Pulmonary artery endothelial cell (primary cell): ENCODE data around the gene THY1. TPM values are rescaled to one million over a fixed set of nuclear protein-coding genes. Genes with fewer than 3 reads are reported as not detected.
"Not testable (repeated sequence)": the region's sequence is repeated elsewhere in the genome, so short reads cannot be mapped to it uniquely, and the experiment has no call there.

Experiments used
- DNase-seq: peaks from one replicate; pipeline ENCODE4 v3.0.0-alpha.2; 2011; ENCODE audit warnings: low read depth, low spot score
- total RNA-seq: library from RNA; depleted of rRNA; stranded (reverse); fragments of >200 nt; gene quantifications from 2 replicates; pipeline ENCODE4 v1.2.3, GENCODE V29; 2014

Gene THY1
- total RNA-seq, 1 donor from 2014 or later, result not detected

DNA sequence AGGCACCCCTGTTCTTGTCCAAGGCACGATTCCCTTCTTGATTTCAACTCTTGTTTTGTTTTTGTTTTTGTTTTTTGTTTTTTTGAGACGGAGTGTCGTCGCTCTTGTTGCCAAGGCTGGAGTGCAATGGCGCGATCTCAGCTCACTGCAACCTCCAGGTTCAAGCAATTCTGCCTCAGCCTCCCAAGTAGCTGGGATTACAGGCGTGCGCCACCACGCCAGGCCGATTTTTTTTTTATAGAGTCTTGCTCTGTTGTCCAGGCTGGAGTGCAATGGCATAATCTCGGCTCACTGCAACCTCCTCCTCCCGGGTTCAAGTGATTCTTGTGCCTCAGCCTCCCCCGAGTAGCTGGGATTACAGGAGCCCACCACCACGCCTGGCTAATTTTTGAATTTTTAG, 40.5 kb downstream of the THY1 start:
- not testable (repeated sequence) for DNase-seq

DNA sequence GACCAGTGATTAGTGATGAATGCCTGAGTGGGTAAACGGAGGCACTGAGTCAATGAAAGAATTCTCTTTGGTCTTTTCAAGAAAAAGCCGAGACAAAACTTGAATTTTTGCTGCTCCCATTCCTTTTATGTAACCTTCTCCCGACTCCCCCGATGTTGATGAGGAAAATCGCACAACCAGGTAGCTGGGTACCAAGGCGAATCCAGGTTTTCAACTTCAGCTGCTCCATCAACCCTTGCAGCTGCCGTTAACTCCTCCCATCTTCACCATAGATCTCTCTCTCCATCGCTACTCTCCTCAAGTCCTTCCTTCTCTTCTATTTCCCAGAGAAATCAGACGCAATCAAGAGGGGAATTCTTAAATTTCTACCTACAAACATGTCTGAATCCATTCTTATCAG, 40.9 kb downstream of the THY1 start:
- no peak for DNase-seq

DNA sequence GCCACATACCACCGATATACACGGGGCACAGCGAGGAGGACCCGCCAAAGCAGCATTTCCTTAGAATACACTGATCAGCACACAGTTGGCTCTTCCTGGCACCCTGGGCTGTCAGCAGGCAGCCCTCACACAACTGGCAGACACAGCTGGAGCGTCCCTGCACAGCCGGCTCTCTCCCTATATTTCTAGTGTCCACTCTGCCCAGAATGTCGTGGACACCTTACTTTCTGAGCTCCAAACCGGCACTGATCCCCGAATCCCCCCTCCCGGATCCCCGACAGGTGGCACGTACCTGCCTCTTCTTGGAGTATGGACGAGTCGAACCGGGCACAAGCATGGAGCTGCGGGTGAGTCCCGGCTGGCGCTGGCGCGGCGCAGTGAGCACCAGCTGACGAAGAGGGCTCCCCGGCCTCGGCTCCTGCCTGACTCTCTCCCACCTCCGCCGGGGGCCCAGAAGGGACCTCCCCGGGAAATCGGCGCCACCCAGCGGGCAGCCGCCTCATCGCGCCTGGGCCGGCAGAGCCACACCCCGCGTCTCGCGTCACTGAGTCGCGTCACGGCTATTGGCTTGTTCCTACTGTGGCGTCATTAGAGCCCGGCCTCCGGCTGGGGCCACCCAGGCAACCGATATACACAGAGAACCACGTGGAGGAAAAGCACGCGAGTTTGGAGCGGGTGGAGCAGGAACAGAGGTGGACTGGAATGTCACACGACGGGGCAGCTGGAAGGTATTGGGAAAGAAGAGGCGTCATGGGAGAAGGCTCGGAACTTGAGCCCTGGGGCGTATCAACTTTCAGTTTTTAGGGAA, 41.6 kb downstream of the THY1 start, which contains the start of gene USP2:
Gene USP2 (minus strand): TSS at position 510 of the 808 bp plus-strand sequence. CDS start 8,210 bp downstream, outside the sequence.
- peak; percentile 83 for DNase-seq

DNA sequence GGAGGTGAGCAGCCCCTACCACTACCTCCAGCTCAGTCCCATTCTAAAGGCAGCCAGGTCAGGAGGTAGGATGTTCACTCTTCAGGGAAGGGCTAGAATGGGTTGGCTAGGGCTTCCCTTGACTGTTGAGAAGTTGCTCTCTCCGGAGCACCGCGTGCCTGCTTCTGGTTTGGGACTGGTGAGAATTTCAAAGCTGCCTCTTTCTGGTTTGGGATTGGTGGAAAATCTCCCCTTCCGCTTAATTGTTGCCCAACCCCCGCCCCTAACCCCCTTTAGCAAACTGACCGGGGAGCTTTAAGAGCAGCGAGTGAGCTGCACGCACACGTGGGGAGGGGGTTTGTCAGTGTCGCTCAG, 42.2 kb downstream of the THY1 start:
- DNase-seq, result no peak

DNA sequence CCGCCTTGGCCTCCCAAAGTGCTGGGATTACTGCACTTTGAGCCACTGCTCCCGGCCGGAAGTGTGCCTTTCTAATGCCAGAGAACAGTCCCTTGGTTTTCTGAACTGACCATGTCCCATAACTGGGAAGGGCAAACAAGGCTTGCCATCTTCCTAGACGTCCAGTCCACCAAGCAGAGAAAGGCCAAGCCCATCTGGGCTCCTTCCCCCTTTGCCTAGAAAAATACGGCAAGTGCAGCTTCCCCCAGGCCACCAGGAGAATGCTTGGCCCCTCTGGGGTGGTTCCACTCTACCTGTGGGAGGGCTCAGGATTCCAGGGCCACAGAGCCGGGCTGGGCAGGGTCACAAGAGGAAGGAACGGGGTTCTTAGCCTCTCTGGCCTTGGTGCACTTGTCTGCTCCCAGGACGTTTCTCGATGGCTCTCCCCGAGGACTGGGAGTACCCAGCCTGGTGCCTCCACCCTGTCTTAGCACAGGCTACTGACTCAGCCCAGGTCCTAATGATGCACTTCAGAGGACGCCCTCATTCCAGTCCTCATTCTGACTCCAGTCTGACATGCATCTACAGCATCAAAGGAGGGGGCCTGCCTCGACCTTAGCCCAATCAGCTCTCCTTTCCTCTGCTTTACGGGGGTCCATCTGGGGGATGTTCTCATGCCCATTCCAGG, 42.7 kb downstream of the THY1 start:
- no peak for DNase-seq

DNA sequence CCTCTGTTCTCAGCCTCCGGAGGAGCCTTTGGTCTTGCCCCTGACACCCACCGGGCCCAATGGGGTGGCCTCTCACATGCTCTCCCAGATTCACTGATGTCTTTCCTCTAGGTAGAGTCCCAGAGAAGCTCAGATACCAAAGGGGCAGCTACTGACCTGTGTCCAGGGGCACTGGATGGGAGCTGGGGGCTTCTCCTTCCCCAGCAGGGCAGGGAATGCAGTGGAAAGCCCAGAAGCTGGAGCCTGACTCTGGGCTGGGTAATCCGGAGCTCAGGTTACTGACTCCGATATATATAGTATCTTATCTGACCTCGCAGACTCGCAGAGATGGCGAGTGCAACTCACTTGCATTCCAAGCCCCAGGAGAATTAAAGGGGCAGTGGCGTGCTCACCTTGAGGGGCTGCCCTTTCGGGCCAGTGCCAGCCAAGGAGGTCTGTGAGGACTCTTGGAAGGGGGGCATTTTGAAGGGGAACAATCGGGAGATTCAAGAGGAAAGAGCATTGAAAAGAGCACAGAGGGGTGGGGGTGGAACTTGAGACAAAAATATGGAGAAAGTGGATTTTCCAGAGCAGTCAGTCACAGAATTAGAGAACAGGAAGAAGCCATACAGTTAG, 44.0 kb downstream of the THY1 start:
- no peak for DNase-seq

DNA sequence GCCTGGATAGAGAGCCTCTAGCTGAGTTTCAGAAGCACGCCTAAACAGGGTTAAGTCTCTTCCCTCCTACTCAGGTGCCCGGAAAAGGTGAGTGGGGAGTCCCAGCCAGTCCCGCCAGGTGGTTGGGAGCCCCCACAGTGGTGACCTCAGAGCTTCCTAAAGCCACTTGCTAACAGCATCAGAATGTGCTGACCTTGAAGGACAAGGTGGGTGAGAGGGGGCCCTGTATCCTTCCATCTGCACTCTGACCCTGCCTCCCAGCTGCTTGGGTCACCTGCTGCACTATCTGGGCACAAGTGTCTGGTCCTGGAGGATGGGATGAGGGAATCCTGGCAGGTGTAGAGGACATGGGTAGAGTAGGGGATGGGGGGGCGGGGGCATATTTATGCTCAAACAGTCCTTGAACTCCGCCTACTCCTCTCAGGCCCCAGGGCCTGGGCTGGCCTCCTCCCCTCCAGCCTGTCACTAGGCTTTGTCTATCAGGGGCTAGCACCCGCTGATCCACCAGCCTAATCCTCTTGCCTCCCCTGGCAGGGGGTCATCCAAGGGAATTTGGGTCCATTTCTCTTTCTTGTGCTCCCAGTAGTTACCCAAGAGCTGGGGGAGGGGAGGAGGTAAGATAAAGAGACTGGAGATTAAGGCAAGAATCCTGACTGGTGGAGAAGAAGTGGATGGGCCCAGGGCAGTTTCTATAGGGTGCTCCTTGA, 44.9 kb downstream of the THY1 start:
- DNase-seq, result no peak

DNA sequence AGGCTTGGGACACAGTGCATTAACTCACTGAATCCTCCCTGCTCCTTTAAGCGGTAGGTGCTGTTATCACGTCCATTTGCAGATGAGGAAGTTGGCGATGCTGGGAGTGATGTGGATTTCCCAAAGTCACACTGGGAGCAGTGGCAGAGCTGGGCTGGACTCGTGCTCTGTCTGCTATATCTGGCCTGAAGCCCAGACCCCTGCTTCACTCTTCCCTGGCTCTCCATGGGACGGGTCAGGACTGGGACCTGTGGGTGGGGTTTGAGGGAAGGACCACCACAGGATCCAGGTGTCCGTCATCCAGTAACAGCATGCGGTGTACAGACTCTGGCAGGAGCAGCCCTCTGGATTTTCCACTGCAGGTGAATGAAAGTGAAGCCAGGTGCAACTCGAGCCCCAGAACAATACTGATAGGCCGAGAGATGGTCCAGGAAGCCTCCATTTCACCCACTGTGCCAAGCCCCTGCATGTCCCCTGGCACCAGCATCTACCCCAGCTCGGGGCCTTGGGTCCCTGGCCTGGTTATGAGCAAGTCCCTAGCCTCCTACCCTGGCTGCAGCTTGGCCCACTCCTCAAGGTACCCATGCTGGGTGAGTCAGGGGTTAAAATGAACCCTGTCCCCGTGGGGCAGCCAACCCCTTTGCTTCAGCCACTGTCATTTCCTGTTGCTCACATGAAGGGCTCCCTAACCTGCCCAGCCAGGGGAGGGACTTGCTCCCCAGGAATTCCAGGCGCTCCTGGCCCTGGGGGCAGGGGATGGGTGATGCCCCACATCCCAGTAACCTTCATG, 45.7 kb downstream of the THY1 start:
- DNase-seq, result no peak

DNA sequence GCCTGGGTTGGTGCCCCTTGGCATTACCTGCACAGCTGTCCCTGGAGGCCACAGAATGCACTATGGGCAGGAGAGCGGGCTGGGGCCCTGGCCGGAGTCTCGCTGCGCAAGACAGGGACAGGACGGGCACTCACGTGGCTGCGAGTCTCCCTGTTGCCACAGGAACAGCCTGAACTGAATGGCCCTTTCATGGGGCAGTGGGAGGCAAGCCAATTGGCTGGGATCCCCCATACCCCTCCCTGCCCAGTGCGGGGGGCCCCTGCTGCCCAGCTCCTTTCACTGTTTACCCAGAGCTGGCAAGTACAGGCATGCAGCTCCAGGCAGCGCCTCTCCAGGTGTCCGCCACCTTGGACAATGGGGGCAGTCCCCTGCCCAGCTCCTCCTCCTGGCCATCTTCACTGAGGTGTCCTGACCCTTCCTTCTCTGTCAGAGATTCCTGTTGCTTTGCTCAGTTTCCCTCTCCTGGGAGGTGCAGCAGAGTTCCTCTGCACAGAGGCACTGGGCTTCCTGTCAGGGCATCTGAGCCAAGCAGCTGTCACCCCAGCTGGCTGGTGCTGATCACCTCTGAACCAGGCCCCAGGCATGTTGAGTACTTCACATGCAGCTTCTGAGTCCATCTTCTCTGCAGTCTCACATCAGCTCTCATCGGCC, 46.6 kb downstream of the THY1 start:
- no peak for DNase-seq

DNA sequence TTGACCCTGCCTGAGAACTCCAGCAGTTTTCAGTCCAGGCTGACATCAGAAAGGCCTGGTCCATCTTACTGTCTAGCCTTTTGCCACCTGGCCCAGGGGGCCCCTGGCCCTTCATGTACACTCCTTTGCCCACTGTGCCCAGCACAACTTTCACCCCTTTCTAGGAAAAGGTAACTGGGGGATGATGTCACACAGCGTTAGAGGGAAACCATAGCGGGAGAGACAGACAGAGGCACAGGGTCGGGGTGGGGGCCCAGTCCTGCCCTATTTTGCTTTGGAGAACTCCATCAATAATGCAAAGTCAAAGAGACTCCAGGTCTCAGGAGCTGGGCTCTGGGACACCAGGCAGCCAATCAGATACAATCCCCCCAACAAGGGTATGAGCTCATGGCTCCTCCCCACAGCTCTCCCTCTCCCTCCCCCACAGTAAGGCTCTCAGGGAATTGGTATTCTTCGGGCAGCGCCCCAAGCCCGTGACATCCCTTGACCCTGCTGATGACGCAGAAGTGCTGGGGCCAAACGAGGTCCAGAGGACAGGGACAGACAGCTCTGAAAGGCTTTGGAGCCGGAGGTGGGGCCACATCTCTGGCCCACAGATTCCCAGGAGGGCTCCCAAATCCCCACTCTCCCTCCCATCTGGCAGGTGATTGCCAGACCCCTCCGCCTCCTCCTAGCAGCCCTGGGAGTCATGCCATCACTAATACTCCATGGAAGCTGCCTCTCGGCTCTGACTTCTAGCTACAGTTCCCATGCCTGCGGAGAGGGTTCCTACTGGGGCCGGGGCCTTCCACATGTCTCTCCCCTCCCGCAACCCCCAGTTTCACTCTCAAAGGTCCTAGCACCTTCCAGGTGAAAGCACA, 47.4 kb downstream of the THY1 start:
- DNase-seq, result no peak

DNA sequence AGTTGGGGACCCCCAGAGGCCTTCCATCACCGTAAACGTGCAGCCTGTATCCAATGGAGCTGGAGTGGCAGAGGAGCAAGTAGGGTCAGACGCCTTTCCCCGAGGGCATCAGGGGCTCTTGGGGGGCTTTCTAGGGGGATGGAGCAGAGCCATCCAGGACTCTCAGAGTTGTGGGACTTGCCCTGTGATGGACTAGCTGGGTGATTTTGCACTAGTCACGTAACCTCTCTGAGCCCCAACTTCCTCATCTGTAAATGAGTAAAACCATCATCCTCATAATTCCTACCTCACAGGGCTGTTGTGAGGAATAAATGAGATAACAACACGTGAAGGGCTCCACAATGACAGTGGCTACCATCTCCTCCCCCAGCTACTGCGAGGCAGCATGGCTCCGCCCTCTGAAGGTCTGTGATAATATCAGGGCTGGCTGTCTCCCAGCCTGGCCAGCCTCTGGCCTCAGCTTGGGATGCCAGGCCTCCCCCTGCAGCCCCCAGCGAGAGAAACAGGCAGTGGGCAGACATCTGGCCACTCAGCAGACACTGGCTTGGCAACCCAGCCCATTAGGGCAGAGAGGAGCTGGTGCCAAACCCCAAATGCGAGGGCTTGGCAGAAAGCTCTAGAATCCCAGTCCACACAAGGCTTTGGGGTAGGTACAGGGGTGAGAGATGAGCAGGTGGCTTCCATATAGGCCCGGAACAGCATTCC, 48.2 kb downstream of the THY1 start:
- no peak for DNase-seq

DNA sequence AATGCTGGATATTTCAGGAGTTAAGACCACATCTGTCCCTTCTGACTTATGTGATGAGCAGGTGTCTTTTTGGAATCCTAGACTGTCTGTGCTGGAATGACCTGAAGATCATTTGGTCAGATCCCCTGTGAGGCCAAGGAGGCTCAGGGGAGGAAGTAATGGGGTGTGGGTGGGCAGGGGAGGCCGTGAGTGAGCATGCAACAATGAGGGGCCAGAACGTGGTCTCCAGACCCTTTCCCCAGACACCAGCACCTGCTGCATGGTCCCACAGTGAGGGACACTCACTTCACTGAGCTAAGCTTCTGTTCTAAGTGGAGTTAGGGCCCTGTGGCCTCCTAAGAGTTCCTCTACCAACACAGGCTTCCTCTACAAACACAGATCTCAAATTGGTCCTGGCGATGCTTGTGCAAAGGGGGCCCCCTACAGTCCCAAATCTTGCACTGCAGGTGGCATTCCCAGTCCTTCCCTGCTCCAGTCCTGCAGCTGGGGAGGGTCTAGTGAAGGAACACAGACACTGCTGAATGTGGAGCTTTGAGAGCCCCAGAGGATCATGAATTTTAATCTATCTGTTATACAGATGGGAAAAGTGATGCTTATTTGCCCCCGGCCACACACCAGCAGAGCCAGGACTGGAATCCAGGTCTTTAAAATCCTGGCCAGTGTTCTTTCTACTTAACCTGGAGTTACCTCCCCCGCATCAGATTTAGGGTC, 48.9 kb downstream of the THY1 start:
- peak; percentile 43 for DNase-seq

DNA sequence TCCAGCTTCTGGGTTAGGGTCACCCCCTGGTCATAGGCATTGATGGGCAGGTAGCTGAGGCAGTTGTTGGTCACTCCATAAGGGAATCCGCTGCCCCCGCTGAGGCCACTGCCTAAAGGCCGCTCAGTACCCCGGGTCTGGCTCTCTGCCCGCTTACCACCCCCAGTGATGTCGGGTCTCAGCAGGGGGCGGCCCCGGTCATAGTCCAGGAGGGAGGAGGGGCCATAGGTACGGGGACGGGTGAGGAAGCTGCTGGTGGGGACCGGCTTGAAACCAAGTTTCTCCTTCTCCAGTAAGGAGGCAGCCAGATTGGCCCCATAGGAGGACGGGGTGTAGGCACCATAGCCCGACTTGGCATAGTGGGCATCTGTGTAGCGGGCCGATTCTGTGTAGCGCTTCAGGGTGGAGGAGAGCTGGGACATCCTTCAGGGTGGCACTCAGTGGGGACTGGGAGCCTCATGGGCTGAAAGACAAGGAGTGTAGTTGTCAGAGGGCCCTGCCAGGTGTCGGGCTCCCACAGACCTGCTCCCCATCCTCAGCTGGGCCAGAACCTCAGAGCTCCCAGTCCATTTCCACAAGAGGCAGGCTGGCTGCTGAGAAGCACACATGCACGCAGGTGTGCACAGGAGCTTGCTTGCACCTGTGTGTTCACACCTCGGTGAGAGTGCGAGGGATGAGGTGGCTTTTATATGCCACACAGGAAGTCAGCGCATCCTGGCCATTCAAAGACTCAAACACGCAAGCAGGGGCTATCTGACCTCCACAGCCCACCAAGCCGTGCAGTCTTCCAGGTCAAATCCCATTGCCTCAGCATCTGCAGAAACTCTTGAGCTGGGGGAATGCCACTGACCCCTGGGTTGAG, 49.7 kb downstream of the THY1 start:
- no peak for DNase-seq

DNA sequence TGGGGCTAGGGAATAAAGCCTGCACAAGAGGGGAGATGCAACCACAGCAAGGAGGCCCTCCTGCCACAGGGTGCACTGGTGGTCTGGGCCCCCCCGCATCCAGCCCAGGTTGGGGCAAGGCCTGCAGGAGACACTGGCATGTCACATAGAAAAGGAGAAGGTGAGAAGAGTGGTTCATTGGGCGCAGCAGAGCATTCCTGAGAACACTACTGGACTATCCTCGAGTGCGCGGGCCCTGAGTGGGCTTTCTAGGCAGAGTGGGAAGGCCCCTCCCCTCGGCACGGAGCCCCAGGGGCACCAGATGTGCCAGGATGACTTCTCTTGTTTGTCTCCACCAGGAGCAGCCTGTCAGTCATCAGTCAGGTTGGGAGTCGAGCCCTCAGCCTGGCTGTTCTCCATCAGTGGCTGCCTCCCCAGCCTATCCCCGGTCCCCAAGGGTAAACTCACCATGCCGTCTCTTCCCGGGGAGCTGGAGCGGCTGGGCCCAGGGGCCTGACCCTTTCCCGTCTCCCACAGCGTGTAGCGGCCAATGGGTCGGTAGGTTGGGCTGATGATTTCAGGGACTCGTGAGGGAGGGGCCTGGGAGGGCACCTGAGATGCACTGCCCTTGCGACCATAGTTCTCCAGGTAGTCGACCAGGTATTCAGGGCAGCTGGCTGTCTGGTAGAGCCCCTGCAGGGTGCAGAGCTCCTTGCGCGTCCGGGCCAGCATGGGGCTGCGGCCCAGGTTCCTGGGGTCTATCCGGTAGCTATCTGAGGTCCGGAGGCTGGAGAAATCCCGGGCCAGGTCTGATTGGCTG, 50.5 kb downstream of the THY1 start:
- DNase-seq, result no peak

DNA sequence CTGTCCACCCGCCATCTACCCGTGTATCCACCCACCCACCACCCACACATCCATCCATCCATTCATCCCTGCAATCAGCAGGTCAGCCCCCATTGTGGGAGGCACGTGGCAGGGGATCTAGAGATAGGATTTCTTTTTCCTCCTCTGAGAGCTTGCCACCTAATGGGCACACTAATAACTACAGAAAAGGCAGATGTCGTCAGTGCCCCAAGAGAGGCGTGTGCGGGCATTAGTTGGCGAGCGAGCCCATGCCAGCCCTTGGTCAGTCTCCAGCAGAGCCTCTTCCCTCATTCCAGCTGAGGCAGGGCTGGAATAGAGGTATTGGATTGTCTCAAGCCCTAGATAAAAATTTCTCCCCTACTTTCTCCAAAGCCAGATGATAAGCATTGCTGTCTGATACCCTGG, 51.2 kb downstream of the THY1 start:
- DNase-seq, result no peak

DNA sequence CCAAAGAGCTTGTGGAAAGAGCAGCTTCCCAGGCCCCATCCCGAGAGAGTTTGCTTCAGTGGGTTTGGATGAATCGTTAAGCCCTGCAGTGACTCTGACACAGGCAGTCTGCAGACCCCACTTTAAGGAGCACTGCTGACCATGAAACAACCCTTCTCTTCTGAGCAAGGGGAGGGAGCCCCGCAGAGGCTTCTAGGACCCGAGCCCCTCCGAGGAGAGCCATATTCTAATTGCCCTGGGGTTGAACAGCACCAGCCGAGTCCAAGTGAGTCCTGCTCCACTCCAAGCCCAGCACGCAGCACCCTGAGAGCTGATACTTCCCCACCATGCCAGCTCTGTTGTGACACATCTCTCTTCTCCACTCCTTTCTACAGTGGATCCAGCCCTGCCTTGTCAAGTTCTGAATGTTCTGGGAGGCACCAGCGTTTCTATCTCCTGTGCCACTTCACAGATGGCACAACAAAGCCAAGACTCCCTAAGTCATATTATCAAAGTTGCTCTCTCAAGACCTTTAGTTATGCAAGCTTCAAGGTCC, 51.8 kb downstream of the THY1 start:
- no peak for DNase-seq
